BE2C (cell line): ENCODE measurements around the gene CAPS2.

Experiments
- DNase-seq: peaks from one replicate; pipeline ENCODE4 v3.0.0-alpha.2; 2020
- H3K27me3 ChIP-seq: fragments of 250-450 bp; sonication (Bioruptor Pico); 2 replicates; pipeline ENCODE4 v1.5.1; 2020; ENCODE audit warnings: mild to moderate bottlenecking
- H3K36me3 ChIP-seq: fragments of 250-450 bp; sonication (Bioruptor Pico); 2 replicates; pipeline ENCODE4 v1.5.1; 2020; ENCODE audit warnings: mild to moderate bottlenecking
- H3K4me1 ChIP-seq: fragments of 250-450 bp; sonication (Bioruptor Pico); 2 replicates; pipeline ENCODE4 v1.5.1; 2020
- H3K4me3 ChIP-seq: 2 replicates; pipeline ENCODE4 v1.5.1; 2011; ENCODE audit warnings: low read depth, low read length
- H3K9me3 ChIP-seq: fragments of 250-450 bp; sonication (Bioruptor Pico); 2 replicates; pipeline ENCODE4 v1.5.1; 2020
- CTCF ChIP-seq: IDR thresholded peaks from 2 replicates; pipeline ENCODE4 v1.5.1; 2012; ENCODE audit warnings: mild to moderate bottlenecking, low read depth, low read length

The CAPS2 gene

GRCh38 chr12:75245108-75245507, 85.0 kb downstream of the CAPS2 start:
- Histone ChIP-seq H3K4me1 (no peaks in the 10 kb centered on the region), H3K27me3 (no peaks in the 10 kb centered on the region; the same call in 1 of the 2 replicates), H3K4me3 (no peak overlapping the region), H3K9me3 (no peaks in the 10 kb centered on the region), H3K36me3 (no peaks in the 10 kb centered on the region)
- no peak for TF ChIP-seq CTCF
- DNase-seq = no peak

- H3K4me3 ChIP-seq = no peak overlapping the region
- no peaks in the 10 kb centered on the region for H3K9me3 ChIP-seq
- no peaks in the 10 kb centered on the region for H3K36me3 ChIP-seq
- no peaks in the 10 kb centered on the region for H3K4me1 ChIP-seq
- no peaks in the 10 kb centered on the region; the same call in 1 of the 2 replicates for H3K27me3 ChIP-seq
- DNase-seq = no peak
- TF ChIP-seq CTCF = no peak
Measured at GRCh38 chr12:75239987-75240386, 90.1 kb downstream of the CAPS2 start.

GRCh38 chr12:75236206-75236605, 93.9 kb downstream of the CAPS2 start:
- Histone ChIP-seq H3K9me3 (no peaks in the 10 kb centered on the region), H3K27me3 (no peaks in the 10 kb centered on the region; the same call in 1 of the 2 replicates), H3K36me3 (no peaks in the 10 kb centered on the region), H3K4me1 (no peaks in the 10 kb centered on the region), H3K4me3 (no peak overlapping the region)
- no peak for TF ChIP-seq CTCF
- DNase-seq = no peak

GRCh38 chr12:75227132-75227531, 103.0 kb downstream of the CAPS2 start:
- no peak for TF ChIP-seq CTCF
- no peaks in the 10 kb centered on the region for H3K27me3 ChIP-seq
- H3K4me3 ChIP-seq = no peak overlapping the region
- no peaks in the 10 kb centered on the region for H3K9me3 ChIP-seq
- H3K4me1 ChIP-seq = no peaks in the 10 kb centered on the region
- no peak for DNase-seq
- H3K36me3 ChIP-seq = no peaks in the 10 kb centered on the region
